Activated CD4-positive, CD25-positive, alpha-beta regulatory T cell (primary cell): ENCODE results near the gene TSPAN17.

ENCODE experiments used
- DNase-seq, 4 experiments: peaks; one replicate each; lab custom pipeline; 2025; lab: John Stamatoyannopoulos, UW

The TSPAN17 gene

DNA sequence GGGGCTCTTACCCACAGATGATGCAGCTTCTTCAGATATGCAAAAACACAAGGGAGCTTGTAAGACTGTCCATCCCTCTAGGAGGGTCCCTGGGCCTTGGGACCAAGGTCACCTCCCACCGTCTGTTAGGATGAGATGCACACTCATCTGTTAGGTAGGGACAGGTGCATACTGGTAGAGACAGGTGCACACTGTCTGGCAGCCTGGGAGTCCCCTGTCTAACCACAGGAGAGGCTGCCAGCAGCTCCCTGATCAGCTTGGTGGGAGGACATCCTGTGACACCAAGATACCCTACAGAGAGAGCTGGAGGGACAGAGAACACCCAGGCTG, 13.2 kb downstream of the TSPAN17 start:
- DNase-seq: no peak

- peak; percentile 65 to 71 (median 66) for DNase-seq
These were observed 13.8 kb downstream of the TSPAN17 start for GRCh38 chr5:176660860-176661641.

DNA sequence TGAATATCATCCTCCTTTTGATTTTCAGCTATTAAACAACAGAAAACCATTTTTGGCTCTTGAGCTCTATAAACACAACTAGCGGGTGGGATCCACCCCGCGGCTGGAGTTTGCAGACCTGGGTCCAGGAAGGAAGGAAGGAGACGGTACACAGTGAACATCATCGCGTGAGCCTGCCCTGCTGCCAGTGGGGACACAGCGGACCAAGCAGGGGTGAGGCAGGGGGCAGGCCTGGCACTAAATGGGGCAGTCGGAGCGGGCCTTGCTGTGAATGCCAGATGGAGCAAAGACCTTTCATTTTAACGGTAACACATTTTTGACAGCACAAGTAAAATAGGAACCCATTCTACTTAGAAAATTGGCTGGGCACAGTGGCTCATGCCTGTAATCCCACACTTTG, 14.4 kb downstream of the TSPAN17 start:
- DNase-seq: no peak

DNA sequence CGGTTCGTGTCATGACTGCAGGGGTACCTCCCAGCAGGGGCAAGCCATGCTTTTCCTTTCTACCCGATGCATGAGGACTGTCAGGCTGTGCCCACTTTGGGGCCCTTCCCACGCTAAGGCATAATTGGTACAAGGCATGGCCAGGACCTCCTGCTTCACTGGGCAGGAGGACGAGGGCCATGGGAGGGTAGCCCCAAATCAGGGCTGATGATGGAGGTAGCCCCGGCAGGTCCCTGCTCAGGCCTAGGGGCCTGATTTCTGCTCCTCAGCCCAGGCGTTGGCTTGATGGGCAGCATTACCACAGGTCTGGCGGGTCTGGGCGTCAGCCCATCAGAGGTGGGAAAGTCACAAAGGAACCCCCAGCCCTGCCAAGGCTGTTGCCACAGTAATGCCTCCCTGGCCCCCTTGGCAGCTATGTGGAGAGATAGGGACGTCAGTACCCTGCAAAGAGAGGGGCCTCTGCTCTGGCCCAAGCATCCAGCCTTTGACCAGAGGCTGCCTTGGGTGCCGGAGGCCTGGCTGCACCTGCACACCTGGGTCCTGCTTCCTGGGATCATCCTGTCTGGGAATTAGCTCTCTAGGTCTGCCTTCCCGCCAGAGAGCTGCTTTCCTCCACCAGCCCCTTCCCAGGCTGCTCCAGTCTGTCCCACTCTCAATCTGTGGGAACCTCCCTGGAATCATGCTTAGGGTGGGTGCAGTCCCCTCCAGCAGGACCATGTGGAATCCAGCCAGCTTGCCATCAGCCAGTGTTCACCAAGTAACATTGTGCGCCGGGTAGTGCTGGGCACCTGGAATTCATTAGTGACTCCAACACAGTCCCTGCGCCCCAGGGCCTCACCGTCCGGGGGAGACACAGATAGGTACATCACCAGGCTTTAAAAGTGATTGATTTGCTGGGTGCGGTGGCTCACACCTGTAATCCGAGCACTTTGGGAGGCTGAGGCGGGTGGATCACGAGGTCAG, 15.4 kb downstream of the TSPAN17 start:
- DNase-seq: no peak

GRCh38 chr5:176663566-176663965, 16.3 kb downstream of the TSPAN17 start:
- DNase-seq: no peak

DNA sequence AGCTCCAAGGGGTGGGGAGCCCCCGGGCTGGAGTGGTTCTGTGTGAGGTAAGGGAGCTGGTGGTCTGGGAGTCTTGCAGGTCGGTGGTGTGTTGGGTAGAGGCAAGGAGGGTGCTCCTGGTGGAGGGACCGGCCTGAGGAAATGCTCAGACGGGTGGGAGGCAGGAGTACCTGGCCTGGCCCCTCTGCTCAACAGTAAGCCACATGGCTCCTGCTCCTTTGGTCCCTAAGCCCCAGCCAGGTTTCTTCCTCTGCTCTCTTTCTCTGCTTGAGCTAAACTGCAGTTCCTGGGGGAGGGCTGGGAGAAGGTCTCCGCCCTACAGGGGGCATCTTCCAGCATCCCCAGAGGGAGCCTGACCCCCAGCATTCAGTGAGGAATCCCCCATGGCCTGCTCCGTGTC, 17.2 kb downstream of the TSPAN17 start:
- DNase-seq: no peak

GRCh38 chr5:176664886-176665285, 17.6 kb downstream of the TSPAN17 start:
- no peak for DNase-seq

DNA sequence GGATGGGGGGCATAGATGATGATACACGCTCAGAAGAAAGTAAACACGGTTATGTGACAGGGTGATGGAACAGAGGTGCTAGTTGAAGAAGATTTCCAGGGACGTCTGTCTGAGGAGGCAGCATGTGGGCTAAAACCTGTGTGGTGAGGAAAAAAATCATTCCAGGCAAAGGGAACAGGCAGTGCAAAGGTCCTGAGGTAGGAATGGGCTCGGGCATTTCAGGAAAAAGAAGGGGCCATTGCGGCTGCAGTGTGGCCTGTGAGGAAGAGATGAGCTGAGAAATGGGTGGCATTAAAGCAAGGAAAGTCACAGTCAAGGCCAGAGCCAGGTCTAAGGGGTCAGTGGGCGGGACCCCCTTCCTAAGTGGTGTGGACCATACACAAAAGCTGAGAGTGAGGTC, 18.2 kb downstream of the TSPAN17 start:
- DNase-seq: no peak

GRCh38 chr5:176667637-176668036, 20.4 kb downstream of the TSPAN17 start:
- no peak for DNase-seq

GRCh38 chr5:176670449-176670848, 23.2 kb downstream of the TSPAN17 start:
- no peak for DNase-seq

DNA sequence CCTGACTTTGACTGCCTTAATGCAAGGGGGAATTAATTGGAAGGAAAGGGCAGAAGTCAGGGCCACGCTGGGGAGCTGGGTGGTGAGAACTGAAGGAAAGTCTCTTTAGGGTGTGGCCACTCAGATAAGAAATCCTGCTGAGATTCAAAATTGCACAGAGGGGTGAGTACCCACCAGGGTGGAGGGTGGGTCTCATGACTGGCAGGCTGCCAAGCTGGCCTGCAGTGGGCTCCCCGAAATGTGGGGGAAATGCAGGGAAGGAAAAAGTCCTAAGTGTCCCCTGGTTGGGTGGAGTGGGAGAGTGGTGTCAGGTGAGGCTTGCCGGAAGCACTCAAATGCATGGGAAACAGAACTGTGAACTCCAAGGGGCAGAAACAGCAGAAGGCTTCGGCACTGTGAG, 24.1 kb downstream of the TSPAN17 start:
- no peak for DNase-seq

DNA sequence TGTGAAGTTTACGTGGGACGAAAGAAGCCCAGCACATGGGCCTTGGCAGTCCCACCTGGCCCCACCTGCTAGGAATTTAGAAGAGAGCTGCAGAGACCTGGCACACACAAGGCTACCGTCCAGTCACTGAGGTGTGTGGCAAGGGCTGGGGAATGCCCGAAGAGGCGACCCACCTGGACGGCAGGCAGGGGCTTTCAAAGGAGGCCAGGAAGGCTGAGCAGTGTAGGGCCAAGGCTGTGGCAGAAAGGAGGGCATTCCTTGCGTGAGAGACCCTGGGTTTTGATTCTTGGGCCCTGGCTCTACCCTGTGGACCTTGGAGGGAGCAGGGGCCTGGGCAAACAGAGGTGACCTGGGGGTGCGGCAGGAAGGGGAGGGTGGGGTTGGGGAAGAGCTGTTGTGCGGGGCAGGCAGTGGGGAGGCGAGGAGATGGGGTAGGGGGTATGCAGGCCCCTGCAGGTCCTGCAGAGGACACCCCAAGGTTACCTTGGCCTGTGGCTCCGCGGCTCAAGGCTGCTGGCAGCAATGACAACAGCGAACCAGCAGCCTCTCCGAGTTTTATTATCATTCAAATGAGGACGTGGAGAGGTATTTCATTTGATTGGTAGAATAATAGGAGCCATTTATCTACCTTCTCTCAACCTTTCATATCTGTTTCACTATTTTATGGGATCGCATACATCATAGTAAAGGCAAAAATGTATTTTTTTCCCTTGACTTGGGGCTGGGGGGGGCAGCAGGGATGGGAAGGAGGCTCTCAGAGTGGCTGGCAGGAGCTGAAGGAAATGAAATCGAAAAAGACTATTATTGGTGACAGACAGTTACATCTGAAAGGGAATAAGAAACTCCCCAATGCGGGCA, 24.8 kb downstream of the TSPAN17 start:
- DNase-seq: no peak

- DNase-seq: no peak
These were observed 26.6 kb downstream of the TSPAN17 start for GRCh38 chr5:176673651-176674583.

- no peak for DNase-seq
These were observed 27.5 kb downstream of the TSPAN17 start for GRCh38 chr5:176674799-176675198.

GRCh38 chr5:176675676-176676360, 28.5 kb downstream of the TSPAN17 start:
- no peak for DNase-seq

GRCh38 chr5:176676361-176676824, 29.1 kb downstream of the TSPAN17 start:
- no peak for DNase-seq

DNA sequence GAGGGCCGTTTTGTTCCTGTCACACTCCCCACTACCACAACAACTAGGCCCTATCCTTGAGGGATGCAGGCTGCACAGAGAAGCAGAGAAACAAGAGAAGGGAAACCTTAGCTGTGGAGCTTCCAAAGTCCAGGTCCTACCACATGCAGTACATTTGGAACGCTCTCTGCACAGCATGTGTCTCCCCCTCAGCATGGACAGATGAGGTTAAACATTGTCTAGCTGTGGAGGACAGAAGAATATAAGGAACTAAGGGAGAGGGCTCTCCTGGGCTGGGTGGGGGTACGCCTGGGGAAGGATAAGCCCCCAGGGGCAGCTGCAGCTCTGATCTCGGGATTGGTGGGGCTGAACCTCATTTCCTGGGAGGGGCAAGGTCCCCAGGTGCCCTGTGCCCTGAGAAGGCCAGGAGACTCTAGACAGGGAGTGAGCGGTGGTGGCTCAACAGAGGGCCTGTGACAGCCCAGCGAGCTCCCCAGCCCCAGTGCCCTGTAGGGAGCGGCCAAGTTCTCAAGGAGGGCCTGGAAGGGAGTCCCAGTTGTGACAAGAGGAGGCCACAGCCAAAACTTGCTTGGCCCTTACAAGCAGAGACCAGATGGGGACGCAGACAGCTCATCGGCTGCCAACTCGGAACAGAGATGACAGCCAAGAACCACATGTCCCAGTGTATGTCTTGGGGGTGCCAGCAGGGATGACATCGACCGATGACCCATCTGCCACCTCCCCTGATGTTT, 30.1 kb downstream of the TSPAN17 start:
- no peak for DNase-seq

- DNase-seq: no peak
These were observed 31.3 kb downstream of the TSPAN17 start for GRCh38 chr5:176678584-176678983.

DNA sequence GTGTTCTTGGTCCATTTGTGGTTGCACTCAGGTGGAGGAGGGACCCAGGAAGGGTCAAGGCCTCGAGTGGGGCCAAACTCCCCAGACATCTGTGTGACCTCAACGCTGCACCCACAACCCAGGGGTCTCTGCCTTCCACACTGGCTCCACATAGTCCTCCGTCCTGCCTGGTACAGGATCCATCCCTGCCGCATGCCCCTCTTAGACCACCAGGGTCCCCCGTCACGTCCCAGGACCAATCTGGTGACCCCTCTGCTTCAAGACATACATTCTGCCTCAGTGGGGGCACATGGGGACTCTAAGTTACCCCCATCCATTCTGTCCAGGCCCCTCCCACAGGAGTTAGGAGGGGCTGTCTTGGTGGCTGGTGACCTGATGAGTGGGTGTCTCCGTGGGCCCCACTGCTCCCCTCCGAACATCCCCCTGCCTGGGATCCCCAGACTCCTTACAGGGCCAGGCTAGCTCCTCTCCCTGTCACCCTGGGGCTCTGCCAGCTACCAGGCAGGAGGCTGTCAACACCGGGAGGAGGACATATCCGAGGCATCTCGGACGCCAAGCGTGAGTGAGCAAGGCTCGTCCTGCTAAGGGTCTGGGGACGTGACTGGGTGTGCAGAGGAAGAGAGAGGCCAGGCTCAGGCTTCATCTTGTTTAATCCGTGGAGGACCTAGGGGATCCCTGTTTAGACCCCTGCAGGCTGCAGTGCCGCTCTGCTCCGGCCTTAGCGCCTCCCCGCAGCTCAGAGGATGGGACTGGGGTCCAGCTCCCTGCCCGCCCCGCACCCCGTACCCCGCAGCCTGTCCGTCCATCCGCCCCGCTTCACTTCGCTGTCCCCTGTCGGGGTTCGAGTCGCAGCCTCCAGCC, 32.3 kb downstream of the TSPAN17 start:
- no peak for DNase-seq
